Measurements from ENCODE around the gene HPX. TPM values are rescaled to one million over a fixed set of nuclear protein-coding genes. Genes with fewer than 3 reads are reported as not detected.

The HPX gene
- total RNA-seq, 1 donor from 2014 or later = 6.1 TPM

GRCh38 chr11:6406370-6406769, 34.4 kb downstream of the HPX start:
- no peak overlapping the region for H3K27ac Mint-ChIP-seq
- no peak for TF ChIP-seq CTCF (IDR thresholded peaks at IDR 0.05; ENCODE audit: unreplicated experiment)
- no peaks in the 10 kb centered on the region for H3K9me3 Mint-ChIP-seq (ENCODE audit: low read depth)
- H3K4me3 Mint-ChIP-seq (ENCODE audit: low read depth) = no peak overlapping the region
- peaks cover 14% of the 10 kb centered on the region for H3K36me3 Mint-ChIP-seq (ENCODE audit: insufficient read depth)
- no peaks in the 10 kb centered on the region for H3K27me3 Mint-ChIP-seq
- no peak for DNase-seq (ENCODE audit: low spot score, unreplicated experiment)
- no peaks in the 10 kb centered on the region for H3K4me1 Mint-ChIP-seq (ENCODE audit: low read depth)

GRCh38 chr11:6405846-6406245, 34.9 kb downstream of the HPX start:
- Mint-ChIP-seq H3K4me1 (ENCODE audit: low read depth) (no peaks in the 10 kb centered on the region), H3K9me3 (ENCODE audit: low read depth) (no peaks in the 10 kb centered on the region), H3K27ac (no peak overlapping the region), H3K36me3 (ENCODE audit: insufficient read depth) (peaks cover 16% of the 10 kb centered on the region), H3K27me3 (no peaks in the 10 kb centered on the region), H3K4me3 (ENCODE audit: low read depth) (no peak overlapping the region)
- DNase-seq (ENCODE audit: low spot score, unreplicated experiment) = no peak
- no peak for TF ChIP-seq CTCF (IDR thresholded peaks at IDR 0.05; ENCODE audit: unreplicated experiment)

GRCh38 chr11:6405052-6405667, 35.6 kb downstream of the HPX start:
- Mint-ChIP-seq H3K27me3 (no peaks in the 10 kb centered on the region), H3K9me3 (ENCODE audit: low read depth) (no peaks in the 10 kb centered on the region), H3K4me3 (ENCODE audit: low read depth) (no peak overlapping the region), H3K27ac (no peak overlapping the region), H3K4me1 (ENCODE audit: low read depth) (no peaks in the 10 kb centered on the region), H3K36me3 (ENCODE audit: insufficient read depth) (peaks cover 16% of the 10 kb centered on the region)
- no peak for TF ChIP-seq CTCF (IDR thresholded peaks at IDR 0.05; ENCODE audit: unreplicated experiment)
- DNase-seq (ENCODE audit: low spot score, unreplicated experiment) = no peak

- Mint-ChIP-seq H3K27me3 (no peaks in the 10 kb centered on the region), H3K4me3 (ENCODE audit: low read depth) (no peak overlapping the region), H3K36me3 (ENCODE audit: insufficient read depth) (peaks cover 12% of the 10 kb centered on the region), H3K4me1 (ENCODE audit: low read depth) (no peaks in the 10 kb centered on the region), H3K27ac (no peak overlapping the region), H3K9me3 (ENCODE audit: low read depth) (no peaks in the 10 kb centered on the region)
- no peak for TF ChIP-seq CTCF (IDR thresholded peaks at IDR 0.05; ENCODE audit: unreplicated experiment)
- no peak for DNase-seq (ENCODE audit: low spot score, unreplicated experiment)
These were observed 36.3 kb downstream of the HPX start for GRCh38 chr11:6404342-6405051.

DNA sequence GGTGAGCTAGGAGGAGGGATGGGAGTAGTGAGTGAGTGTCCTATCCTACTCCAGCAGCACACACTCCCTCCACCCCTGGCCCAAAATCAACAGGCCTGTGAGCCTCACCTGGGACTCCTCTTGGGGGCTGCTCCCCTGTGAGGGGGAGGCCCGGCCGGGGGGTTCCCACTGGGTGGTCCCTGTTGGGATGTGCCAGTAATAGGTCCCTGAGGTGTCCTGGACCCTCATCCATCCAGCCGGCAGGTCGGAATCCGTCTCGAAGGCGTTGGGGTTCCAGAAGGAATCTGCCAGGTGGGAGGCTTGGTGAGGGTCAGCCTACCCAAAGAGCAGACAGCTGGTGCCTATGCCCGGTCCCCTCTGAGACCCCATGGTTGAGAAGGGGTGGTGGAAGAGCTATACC, 37.2 kb downstream of the HPX start:
- no peaks in the 10 kb centered on the region for H3K27me3 Mint-ChIP-seq
- H3K27ac Mint-ChIP-seq = no peak overlapping the region
- H3K4me3 Mint-ChIP-seq (ENCODE audit: low read depth) = no peak overlapping the region
- H3K36me3 Mint-ChIP-seq (ENCODE audit: insufficient read depth) = peaks cover 13% of the 10 kb centered on the region
- H3K9me3 Mint-ChIP-seq (ENCODE audit: low read depth) = no peaks in the 10 kb centered on the region
- DNase-seq (ENCODE audit: low spot score, unreplicated experiment) = no peak
- H3K4me1 Mint-ChIP-seq (ENCODE audit: low read depth) = no peaks in the 10 kb centered on the region
- no peak for TF ChIP-seq CTCF (IDR thresholded peaks at IDR 0.05; ENCODE audit: unreplicated experiment)
